GM21526 (cell line): Measurements from ENCODE around the gene ZNF513.
A peak's percentile ranks its signal among the peaks of the same experiment; 100 is the strongest.

Experiments used
- ATAC-seq: cut with Tn5 transposase; IDR thresholded peaks from one replicate; pipeline ENCODE4 v1.9.1; 2021; ENCODE audit warnings: moderate library complexity; ENCODE audit not compliant: unreplicated experiment, low FRiP score

The ZNF513 gene

DNA sequence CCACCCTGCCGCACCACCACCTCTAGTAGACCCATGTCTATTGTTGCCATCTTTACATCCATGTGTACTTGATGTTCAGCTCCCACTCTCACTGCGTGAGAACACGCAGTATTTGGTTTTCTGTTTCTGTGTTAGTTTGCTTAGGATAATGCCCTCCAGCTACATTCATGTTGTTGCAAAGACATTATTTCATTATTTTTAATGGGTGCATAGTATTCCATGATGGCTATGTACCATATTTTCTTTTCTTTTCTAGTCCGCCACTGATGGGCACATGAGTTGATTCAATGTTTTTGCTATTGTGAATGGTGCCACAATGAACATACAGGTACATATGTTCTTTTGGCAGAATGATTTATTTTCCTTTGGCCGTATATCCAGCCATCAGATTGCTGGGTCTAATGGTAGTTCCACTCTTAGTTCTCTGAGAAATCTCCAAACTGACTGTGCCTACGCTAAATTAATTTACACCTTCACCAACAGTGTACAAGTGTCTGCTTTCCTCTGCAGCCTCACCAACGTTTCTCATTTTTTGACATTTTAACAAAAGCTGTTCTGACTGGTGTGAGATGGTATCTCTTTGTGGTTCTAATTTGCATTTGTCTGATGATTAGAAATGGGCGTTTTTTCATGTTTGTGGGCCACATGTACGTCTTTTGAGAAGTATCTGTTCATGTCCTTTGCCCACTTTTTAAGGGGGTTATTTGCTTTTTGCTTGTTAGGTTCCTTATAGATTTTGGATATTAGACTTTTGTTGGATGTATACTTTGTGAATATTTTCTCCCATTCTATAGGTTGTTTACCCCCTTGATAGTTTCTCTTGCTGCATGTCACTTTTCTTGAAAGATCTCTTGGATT, 10.5 kb upstream of the ZNF513 start:
- no peak for ATAC-seq

DNA sequence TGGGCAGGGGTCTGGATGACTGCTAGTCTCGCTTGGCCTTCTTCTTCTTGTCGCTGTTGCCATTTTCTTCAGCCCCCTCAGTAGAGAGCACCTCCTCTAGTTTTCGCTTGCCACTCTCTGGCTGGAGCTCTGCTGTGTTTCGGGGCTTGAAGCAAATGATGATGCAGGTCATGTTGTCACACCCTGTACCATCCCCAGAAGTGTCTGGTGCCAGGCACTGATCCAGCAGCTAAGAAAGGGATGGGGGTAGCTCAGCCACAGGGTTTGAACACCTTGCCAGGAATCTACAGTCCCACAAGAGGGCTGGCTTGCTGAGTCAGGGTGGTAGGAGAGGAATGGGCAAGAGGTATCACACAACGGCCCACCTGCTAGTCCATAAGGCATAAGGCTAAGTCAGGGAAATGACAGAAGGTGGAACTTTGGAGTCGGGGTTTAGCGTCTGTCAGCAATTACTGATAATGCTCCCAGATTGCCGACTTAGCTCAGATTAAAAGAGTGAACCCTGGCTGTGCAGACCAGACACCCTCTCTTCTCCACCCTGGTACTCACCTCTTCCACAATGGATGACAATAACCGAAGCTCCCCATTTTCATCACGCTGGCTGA, 1.1 kb upstream of the ZNF513 start:
- no peak for ATAC-seq

DNA sequence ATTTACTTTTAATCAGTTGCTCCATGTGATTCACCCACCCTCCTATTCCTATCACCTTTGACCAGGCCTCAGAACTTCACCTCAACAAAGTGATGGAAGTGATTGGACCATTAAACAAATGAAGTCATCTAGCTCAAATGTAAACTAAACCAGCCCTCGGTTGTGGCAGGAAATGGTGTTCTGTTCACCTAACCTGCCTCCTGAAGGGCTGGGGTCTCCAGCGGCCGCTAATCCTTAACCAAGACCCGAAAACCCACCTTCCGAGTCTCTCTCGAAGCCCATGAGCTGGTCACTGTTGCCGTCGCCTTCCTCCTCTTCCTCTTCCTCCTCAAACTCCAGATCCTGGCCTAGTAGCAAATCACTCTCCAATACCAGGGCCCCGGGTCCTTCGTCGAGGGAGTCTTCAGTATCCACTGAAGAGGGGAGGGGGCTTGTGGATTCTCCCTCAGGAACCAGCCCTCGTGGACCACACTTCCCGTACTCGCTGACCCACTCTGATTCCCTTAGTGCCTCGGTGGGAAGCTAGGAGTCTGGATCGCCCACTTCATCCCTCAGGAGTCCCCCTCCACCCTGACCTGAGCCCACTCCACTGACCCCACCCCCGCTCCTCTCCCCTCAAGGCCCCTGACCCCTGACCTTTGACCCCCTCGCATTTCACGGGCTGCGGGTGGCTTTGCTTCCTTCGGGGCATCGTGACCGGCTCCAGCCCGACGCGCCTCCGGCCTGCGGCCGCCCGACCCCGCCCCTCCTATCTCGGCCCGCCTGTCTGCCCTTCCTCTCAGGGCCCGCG, 503 bp downstream of the ZNF513 start:
- ATAC-seq, result peak; percentile 29

DNA sequence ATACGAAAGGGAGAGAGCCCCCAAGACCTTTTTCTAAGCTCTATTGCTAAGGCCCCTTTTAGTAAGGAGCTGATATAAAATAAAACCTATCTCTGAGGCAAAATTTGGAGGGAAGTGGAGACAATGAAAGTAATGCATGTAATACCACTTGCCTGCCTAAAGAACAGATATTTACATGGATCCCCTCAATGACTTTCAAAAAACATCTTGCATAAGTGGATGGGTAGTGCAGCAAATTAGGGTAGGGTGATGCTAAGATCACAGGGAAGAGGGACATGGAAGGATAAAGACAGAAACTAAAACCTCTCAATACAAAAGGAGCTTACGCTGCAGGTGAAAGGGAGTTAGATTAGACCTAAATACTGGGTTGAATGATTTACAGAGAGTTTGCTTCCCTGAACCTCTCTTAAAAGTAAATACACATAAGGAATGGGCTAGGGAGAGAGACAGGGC, 1.1 kb downstream of the ZNF513 start:
- no peak for ATAC-seq

GRCh38 chr2:27378809-27379290, 1.7 kb downstream of the ZNF513 start:
- no peak for ATAC-seq

DNA sequence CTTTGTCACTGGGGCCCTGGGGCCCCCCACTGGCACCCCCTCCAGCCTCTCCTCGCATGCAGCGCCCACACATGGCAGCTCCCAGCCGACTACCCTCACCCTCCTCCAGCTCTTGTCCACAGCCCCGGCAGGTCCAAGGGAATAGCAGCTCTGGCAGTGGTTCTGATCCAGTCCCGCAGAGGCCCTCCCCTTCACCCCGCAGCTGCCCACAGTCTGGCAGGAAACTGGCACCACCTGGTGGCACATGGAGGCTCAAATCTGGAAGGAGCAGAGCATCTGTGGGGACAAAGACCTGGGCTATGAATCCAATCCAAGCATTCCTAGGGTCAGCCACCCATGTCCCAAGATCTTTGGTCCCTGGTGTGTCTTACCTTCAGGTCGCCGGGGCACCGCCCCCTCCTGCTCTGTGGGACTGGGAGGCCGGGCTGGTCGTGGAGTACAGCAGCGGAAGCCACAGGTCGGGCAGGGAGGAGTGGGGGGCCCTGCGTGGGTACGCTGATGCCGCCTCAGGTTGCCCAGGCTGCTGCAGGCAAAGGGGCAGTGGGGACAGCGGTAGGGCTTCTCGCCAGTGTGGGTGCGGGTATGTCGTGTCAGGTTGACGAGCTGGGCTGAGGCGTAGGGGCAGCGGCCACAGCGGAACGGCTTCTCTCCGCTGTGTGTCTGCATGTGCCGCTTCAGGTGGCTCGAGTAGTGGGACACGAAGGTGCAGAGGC, 2.3 kb downstream of the ZNF513 start:
- ATAC-seq, result no peak

- no peak for ATAC-seq
These were observed 2.9 kb downstream of the ZNF513 start for GRCh38 chr2:27377618-27378095.

GRCh38 chr2:27376866-27377617, 3.5 kb downstream of the ZNF513 start:
- ATAC-seq, result no peak

DNA sequence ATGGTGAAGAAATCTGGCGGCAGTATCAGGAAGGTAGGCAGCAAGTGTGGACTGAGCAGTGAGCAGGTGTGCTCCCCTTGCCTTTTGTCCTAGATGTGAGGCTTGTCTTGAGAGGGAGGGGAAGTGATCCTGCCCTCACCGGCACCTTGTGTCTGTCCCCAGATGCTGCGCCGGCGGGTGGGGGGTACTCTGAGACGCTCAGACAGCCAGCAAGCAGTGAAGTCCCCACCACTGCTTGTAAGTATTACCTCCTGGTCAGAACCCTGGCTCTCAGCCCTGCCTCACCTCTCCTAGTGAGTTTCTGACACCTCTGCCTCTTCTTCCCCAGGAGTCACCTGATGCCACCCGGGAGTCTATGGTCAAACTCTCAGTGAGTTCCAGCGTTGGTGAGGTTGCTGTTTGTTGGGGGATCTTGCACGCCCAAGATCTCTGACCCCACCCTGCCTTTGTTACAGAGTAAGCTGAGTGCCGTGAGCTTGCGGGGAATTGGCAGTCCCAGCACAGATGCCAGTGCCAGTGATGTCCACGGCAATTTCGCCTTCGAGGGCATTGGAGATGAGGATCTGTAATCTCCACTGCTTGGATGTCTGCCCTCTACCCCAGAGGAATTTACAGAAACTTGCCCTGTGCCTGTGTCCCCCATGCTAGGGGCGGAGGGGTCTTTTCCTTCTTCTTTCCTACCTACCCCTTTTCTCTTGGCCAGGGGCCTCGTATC, 4.2 kb downstream of the ZNF513 start:
- no peak for ATAC-seq

DNA sequence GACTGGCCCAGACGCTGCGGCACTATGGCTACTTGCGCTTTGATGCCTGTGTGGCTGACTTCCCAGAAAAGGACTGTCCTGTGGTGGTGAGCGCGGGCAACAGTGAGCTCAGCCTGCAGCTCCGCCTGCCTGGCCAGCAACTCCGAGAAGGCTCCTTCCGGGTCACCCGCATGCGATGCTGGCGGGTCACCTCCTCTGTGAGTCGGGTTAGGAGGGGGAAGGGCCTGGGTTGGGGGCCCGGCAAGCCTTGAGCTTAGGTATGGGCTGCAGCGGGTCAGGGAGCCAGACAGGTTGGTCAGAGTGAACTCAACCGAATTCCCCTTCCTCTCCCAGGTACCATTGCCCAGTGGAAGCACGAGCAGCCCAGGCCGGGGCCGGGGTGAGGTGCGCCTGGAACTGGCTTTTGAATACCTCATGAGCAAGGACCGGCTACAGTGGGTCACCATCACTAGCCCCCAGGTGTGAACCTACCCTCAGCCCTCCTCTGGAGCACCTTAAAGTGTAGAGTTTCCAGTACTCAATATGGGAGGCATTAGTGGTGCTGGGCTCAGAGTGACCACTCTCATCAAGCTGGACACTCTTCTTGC, 4.9 kb downstream of the ZNF513 start:
- ATAC-seq, result no peak

DNA sequence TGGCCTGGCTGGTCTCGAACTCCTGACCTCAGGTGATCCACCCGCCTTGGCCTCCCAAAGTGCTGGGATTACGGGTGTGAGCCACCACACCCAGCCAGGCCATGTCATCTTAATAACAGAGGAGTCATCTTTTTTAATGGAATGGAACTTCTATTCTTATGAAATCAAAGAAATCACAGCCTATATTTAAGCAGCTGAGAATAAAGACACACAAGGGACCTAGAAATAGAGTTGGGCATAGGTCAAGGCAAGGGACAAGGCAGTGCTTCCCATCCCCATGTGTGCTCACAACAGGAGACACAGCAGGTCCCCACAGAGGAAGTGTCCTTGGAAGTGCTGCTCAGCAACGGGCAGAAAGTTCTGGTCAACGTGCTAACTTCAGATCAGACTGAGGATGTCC, 7.0 kb downstream of the ZNF513 start:
- no peak for ATAC-seq

DNA sequence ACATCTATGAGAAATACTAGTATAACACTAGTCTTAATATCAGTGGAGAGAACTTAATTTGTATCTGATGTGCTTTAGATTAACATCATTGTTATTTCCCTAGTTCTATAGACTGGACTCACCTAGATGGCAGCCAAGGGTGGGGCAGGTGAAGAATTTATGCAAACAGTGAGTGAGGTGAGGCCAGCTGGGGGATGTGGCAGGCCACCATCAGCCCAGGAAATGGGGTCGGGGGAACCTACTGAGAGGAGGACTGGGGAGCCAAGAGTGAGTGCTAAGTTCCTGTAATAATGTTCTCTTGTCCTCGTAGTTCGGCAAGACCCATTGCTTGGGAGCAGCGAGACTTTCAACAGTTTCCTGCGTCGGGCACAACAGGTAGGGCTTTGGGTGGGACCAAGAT, 7.6 kb downstream of the ZNF513 start:
- no peak for ATAC-seq

DNA sequence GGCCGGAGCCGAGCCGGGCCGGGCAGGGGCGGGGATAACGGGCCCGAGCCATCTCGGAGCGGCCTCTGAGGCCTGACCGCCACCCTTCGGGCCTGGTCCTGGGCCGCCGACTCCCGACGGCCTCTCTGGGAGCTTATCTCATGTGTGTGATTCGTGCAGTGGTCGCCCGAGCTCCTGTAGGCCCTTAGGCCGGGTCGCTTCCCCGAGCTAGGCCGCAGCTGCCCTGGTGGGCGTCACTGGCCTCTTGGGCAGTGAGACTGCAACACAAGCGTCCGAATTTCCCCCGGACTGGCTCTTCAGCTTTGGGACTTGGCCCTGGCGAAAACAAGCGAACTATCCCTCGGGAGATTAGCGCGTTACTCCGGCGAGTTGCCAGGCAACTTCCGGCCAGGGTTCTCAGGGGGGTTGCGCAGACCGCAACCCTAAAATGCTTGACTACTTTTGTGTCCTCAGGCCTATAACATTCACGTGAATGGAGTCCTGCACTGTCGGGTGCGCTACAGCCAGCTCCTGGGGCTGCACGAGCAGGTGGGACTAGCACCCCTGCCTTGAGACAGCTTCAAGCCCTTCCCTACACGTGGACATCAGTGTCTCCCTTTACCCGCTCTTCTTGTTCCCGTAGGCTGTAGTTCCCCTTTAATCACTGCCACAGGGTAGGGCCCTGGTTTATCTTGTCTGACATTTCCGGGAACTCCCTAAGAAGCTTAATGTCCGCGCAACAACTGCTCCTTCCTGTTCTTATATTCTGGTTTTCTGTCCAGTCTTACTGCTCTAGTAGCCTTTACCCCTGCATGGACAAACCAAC, 9.5 kb downstream of the ZNF513 start:
- ATAC-seq, result peak; percentile 19

GRCh38 chr2:27370026-27370815, 10.3 kb downstream of the ZNF513 start, which contains the start of the genes EIF2B4 and SNX17:
Gene EIF2B4 (minus strand): TSS chr2:27370338. CDS start chr2:27370314, 24 bp downstream.
Gene SNX17 (plus strand): TSS chr2:27370616. CDS start chr2:27370744, 128 bp downstream.
- ATAC-seq, result peak; percentile 82

- ATAC-seq, result no peak
These were observed 11.0 kb downstream of the ZNF513 start for GRCh38 chr2:27369471-27370025.

- ATAC-seq, result no peak
These were observed 16.6 kb downstream of the ZNF513 start for GRCh38 chr2:27363933-27364332.
